PC-9 (cell line): ENCODE data around the gene ADGRB3.

ENCODE experiments used
- CTCF ChIP-seq: fragments of 200-600 bp; sonication (generic); conservative IDR thresholded peaks from 2 replicates; pipeline ENCODE4 v1.6.1; 2017; ENCODE audit warnings: mixed run types, antibody characterized with exemption, mild to moderate bottlenecking, moderate library complexity
- EZH2 ChIP-seq: fragments of 200-600 bp; sonication (generic); IDR thresholded peaks from 2 replicates; pipeline ENCODE4 v1.8.0; 2017; ENCODE audit warnings: antibody characterized with exemption, low read depth

DNA sequence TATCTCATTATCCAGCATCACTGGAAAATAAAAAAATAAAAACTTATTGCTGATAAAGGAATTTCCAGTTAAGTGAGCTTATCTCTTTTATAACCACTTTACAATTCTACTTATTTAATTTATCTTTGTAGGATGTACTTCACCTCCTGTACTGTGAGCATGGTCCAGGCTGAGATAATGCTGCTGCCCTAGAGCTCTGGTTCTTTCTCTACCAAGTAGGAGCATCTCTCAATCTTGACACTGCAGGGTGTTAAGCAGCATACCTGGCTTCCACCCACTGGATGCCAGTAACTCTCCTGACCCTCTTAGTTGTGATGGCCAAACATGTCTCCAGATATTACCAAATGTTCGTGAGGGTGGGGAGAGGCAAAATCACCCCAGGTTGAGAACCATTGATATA, 454.5 kb downstream of the ADGRB3 start:
- TF ChIP-seq CTCF (no peak), EZH2 (no peak)
